NCI-H774 (cell line): ENCODE measurements around the gene PBX1.
"Not testable (repeated sequence)": the region's sequence is repeated elsewhere in the genome, so short reads cannot be mapped to it uniquely, and the experiment has no call there.

Source experiments
- DNase-seq: peaks from one replicate; lab custom pipeline; 2025; lab: John Stamatoyannopoulos, UW

PBX1 gene

GRCh38 chr1:164640686-164641352, 81.8 kb downstream of the PBX1 start:
- no peak for DNase-seq

GRCh38 chr1:164641353-164641730, 82.4 kb downstream of the PBX1 start:
- DNase-seq: no peak

GRCh38 chr1:164643018-164643417, 84.0 kb downstream of the PBX1 start:
- DNase-seq: no peak

GRCh38 chr1:164644268-164644667, 85.3 kb downstream of the PBX1 start:
- no peak for DNase-seq

- no peak for DNase-seq
Observed at GRCh38 chr1:164644774-164645644, 86.0 kb downstream of the PBX1 start.

GRCh38 chr1:164645921-164646320, 86.9 kb downstream of the PBX1 start:
- no peak for DNase-seq

GRCh38 chr1:164647211-164647610, 88.2 kb downstream of the PBX1 start:
- DNase-seq: no peak

GRCh38 chr1:164648636-164649035, 89.7 kb downstream of the PBX1 start:
- DNase-seq: no peak

GRCh38 chr1:164649146-164649545, 90.2 kb downstream of the PBX1 start:
- no peak for DNase-seq

GRCh38 chr1:164650531-164650930, 91.5 kb downstream of the PBX1 start:
- no peak for DNase-seq

GRCh38 chr1:164651351-164651951, 92.5 kb downstream of the PBX1 start:
- DNase-seq: no peak

- DNase-seq: not testable (repeated sequence)
Observed at GRCh38 chr1:164652969-164653368, 94.0 kb downstream of the PBX1 start.

GRCh38 chr1:164653705-164654104, 94.7 kb downstream of the PBX1 start:
- DNase-seq: no peak

GRCh38 chr1:164654200-164654599, 95.2 kb downstream of the PBX1 start:
- DNase-seq: no peak

- DNase-seq: no peak
Observed at GRCh38 chr1:164658864-164659263, 99.9 kb downstream of the PBX1 start.

- no peak for DNase-seq
Observed at GRCh38 chr1:164659621-164660411, 100.8 kb downstream of the PBX1 start.

- no peak for DNase-seq
Observed at GRCh38 chr1:164660412-164660772, 101.4 kb downstream of the PBX1 start.

GRCh38 chr1:164660775-164661174, 101.8 kb downstream of the PBX1 start:
- DNase-seq: no peak

GRCh38 chr1:164662462-164662861, 103.5 kb downstream of the PBX1 start:
- DNase-seq: no peak

GRCh38 chr1:164662955-164663354, 104.0 kb downstream of the PBX1 start:
- DNase-seq: no peak

GRCh38 chr1:164664127-164664526, 105.1 kb downstream of the PBX1 start:
- no peak for DNase-seq

GRCh38 chr1:164667001-164667400, 108.0 kb downstream of the PBX1 start:
- no peak for DNase-seq
